ENCODE data around the gene TSHR.

DNA sequence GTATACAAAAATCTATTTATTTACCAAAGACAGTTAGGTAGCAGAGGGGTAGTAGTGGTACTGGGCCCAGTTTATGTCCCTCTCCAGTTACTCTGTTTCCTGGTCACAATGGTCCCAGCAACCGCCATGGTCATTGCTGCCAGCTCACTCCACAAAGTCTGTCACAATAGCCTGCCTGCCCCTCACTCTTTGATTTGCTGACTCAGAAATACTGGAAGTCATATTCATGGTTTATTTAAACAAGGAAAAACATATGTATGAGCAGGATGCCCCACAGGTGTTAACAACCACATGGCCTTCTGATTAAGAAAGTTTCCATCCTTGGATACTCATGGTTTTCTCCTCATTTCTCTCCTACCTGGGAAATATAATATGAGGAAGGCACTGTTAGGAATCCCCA is 49.2 kb downstream of the TSHR start:
- no peak for TF ChIP-seq CTCF (IDR thresholded peaks at IDR 0.05)
- no peak for TF ChIP-seq POLR2A (IDR thresholded peaks at IDR 0.05)

All from heart left ventricle (tissue), 13 donors.